SK-N-SH treated with all-trans-retinoic acid at 6 μM for 48 hours (cell line): ENCODE data around the gene CLDN24.

Experiments
- ISL1 ChIP-seq: fragments of 250-450 bp; sonication (Bioruptor Pico); IDR thresholded peaks from 2 replicates; pipeline ENCODE4 v2.1.2; 2022; ENCODE audit warnings: mild to moderate bottlenecking, moderate library complexity
- OSR1 ChIP-seq: fragments of 250-450 bp; sonication (Bioruptor Pico); IDR thresholded peaks from 2 replicates; pipeline ENCODE4 v1.8.0; 2022; ENCODE audit warnings: moderate library complexity, mild to moderate bottlenecking, inconsistent platforms
- RARB ChIP-seq: fragments of 250-450 bp; sonication (Bioruptor Pico); IDR thresholded peaks from 2 replicates; pipeline ENCODE4 v1.8.0; 2021; ENCODE audit warnings: mild to moderate bottlenecking, moderate library complexity
- ZNF565 ChIP-seq: fragments of 450-650 bp; formaldehyde crosslinking; conservative IDR thresholded peaks from 2 replicates; pipeline ENCODE4 v1.5.0; 2020; ENCODE audit warnings: low read depth, mild to moderate bottlenecking, moderate library complexity
- ZNF8 ChIP-seq: fragments of 450-650 bp; formaldehyde crosslinking; IDR thresholded peaks from 2 replicates; pipeline ENCODE4 v1.5.0; 2020; ENCODE audit warnings: mild to moderate bottlenecking, moderate library complexity
- TF ChIP-seq, protein P1 (sequence below): fragments of 250-450 bp; sonication (Bioruptor Pico); IDR thresholded peaks from 2 replicates; pipeline ENCODE4 v1.8.0; 2020; ENCODE audit warnings: mild to moderate bottlenecking, moderate library complexity, borderline replicate concordance

DNA sequence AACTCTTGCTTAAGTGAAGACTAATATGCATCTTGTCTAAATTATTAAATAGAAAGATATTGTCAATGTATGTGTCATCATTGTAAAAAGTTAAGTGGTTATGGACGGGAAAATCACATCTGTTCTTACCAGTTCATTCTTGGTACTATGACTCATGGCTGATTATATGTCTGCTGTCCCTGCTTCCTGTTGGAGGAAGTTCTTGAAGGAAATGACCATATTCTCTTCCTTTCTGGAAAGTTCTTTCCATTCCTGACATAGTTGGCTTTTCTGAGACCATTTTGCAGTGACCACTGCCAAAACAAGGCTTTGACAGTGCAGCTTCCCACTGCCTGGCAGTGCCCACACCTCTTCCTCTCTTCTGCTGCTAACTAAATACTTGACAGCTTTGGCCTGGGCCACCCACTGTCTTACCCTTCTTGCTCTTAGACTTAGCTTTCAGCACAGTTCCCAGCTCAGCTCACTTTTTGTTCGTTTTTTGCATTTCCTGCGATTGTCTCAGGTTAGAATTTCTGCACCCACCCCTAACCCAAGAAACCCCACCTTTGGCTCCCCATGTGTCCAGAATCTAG lies 13.2 kb upstream of the CLDN24 start:
- no peak for TF ChIP-seq ZNF565 (CRISPR knock-in tag)
- no peak for TF ChIP-seq RARB
- TF ChIP-seq OSR1 (CRISPR knock-in tag) = 0 out of 2 replicates have a peak, but pooled peaks have one; percentile 26
- peak; percentile 83 for TF ChIP-seq ISL1 (CRISPR knock-in tag)
- no peak for TF ChIP-seq ZNF8 (CRISPR knock-in tag)
- TF ChIP-seq, protein P1, sequence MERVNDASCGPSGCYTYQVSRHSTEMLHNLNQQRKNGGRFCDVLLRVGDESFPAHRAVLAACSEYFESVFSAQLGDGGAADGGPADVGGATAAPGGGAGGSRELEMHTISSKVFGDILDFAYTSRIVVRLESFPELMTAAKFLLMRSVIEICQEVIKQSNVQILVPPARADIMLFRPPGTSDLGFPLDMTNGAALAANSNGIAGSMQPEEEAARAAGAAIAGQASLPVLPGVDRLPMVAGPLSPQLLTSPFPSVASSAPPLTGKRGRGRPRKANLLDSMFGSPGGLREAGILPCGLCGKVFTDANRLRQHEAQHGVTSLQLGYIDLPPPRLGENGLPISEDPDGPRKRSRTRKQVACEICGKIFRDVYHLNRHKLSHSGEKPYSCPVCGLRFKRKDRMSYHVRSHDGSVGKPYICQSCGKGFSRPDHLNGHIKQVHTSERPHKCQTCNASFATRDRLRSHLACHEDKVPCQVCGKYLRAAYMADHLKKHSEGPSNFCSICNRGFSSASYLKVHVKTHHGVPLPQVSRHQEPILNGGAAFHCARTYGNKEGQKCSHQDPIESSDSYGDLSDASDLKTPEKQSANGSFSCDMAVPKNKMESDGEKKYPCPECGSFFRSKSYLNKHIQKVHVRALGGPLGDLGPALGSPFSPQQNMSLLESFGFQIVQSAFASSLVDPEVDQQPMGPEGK (CRISPR knock-in tag) = no peak
